Measurements from ENCODE around the gene PGM2.
A peak's percentile ranks its signal among the peaks of the same experiment; 100 is the strongest.

The PGM2 gene

GRCh38 chr4:37889849-37890800, 63.6 kb downstream of the PGM2 start:
- H3K9ac ChIP-seq (ENCODE audit: low read length) = peak overlapping the region; percentile 66
- H3K4me1 ChIP-seq (ENCODE audit: insufficient read depth, low read length) = peaks cover 61% of the 10 kb centered on the region
- H3K27ac ChIP-seq (ENCODE audit: low read depth, low read length) = peak overlapping the region; percentile 96
- H3K27me3 ChIP-seq (ENCODE audit: control insufficient read depth in 1 of 2, insufficient read depth in 2 of 2, low read length in 2 of 2) = no peaks in the 10 kb centered on the region
- H3K4me3 ChIP-seq (ENCODE audit: low read depth in 1 of 2, low read length in 2 of 2) = peak overlapping the region; percentile 75 to 82
- no peaks in the 10 kb centered on the region for H3K9me3 ChIP-seq (ENCODE audit: low read length)
- H3K36me3 ChIP-seq (ENCODE audit: insufficient read depth, low read length) = no peaks in the 10 kb centered on the region

- H3K9ac ChIP-seq (ENCODE audit: low read length) = peak within 1 kb of the TSS; percentile 66
- peak within 1 kb of the TSS; percentile 75 to 82 for H3K4me3 ChIP-seq (ENCODE audit: low read depth in 1 of 2, low read length in 2 of 2)
- no peaks in the 10 kb centered on the region for H3K36me3 ChIP-seq (ENCODE audit: insufficient read depth, low read length)
- H3K27me3 ChIP-seq (ENCODE audit: control insufficient read depth in 1 of 2, insufficient read depth in 2 of 2, low read length in 2 of 2) = no peaks in the 10 kb centered on the region
- peak within 1 kb of the TSS; percentile 96 for H3K27ac ChIP-seq (ENCODE audit: low read depth, low read length)
- H3K9me3 ChIP-seq (ENCODE audit: low read length) = no peaks in the 10 kb centered on the region
- peaks cover 59% of the 10 kb centered on the region for H3K4me1 ChIP-seq (ENCODE audit: insufficient read depth, low read length)
Observed at GRCh38 chr4:37890801-37891259, 64.3 kb downstream of the PGM2 start, which contains the start of gene TBC1D1. Gene TBC1D1, plus strand, starts transcription at chr4:37891084. Its CDS starts 11,012 bp downstream, at chr4:37902096.

GRCh38 chr4:37891260-37892159, 65.0 kb downstream of the PGM2 start:
- Histone ChIP-seq H3K27me3 (ENCODE audit: control insufficient read depth in 1 of 2, insufficient read depth in 2 of 2, low read length in 2 of 2) (no peaks in the 10 kb centered on the region), H3K27ac (ENCODE audit: low read depth, low read length) (peak overlapping the region; percentile 96), H3K9me3 (ENCODE audit: low read length) (no peaks in the 10 kb centered on the region), H3K36me3 (ENCODE audit: insufficient read depth, low read length) (no peaks in the 10 kb centered on the region), H3K9ac (ENCODE audit: low read length) (peak overlapping the region; percentile 62), H3K4me3 (ENCODE audit: low read depth in 1 of 2, low read length in 2 of 2) (peak overlapping the region; percentile 75 to 82), H3K4me1 (ENCODE audit: insufficient read depth, low read length) (peaks cover 61% of the 10 kb centered on the region)

GRCh38 chr4:37892641-37893040, 66.2 kb downstream of the PGM2 start:
- Histone ChIP-seq H3K4me3 (ENCODE audit: low read depth in 1 of 2, low read length in 2 of 2) (peak overlapping the region; percentile 75 to 82), H3K27me3 (ENCODE audit: control insufficient read depth in 1 of 2, insufficient read depth in 2 of 2, low read length in 2 of 2) (no peaks in the 10 kb centered on the region)

GRCh38 chr4:37893164-37893563, 66.7 kb downstream of the PGM2 start:
- H3K4me1 ChIP-seq (ENCODE audit: insufficient read depth, low read length) = peaks cover 60% of the 10 kb centered on the region
- H3K27ac ChIP-seq (ENCODE audit: low read depth, low read length) = peak overlapping the region; percentile 70

More at GRCh38 chr4:37892641-37893040, 66.2 kb downstream of the PGM2 start:
- peaks cover 65% of the 10 kb centered on the region for H3K4me1 ChIP-seq (ENCODE audit: insufficient read depth, low read length)
- H3K9me3 ChIP-seq (ENCODE audit: low read length) = no peaks in the 10 kb centered on the region
- H3K36me3 ChIP-seq (ENCODE audit: insufficient read depth, low read length) = no peaks in the 10 kb centered on the region
- H3K27ac ChIP-seq (ENCODE audit: low read depth, low read length) = peak overlapping the region; percentile 70
- H3K9ac ChIP-seq (ENCODE audit: low read length) = no peak overlapping the region

GRCh38 chr4:37895271-37895670, 68.8 kb downstream of the PGM2 start:
- Histone ChIP-seq H3K4me1 (ENCODE audit: insufficient read depth, low read length) (peaks cover 42% of the 10 kb centered on the region), H3K27me3 (ENCODE audit: control insufficient read depth in 1 of 2, insufficient read depth in 2 of 2, low read length in 2 of 2) (no peaks in the 10 kb centered on the region), H3K27ac (ENCODE audit: low read depth, low read length) (no peak overlapping the region), H3K36me3 (ENCODE audit: insufficient read depth, low read length) (no peaks in the 10 kb centered on the region), H3K9ac (ENCODE audit: low read length) (no peak overlapping the region), H3K9me3 (ENCODE audit: low read length) (no peaks in the 10 kb centered on the region), H3K4me3 (ENCODE audit: low read depth in 1 of 2, low read length in 2 of 2) (no peak overlapping the region)

More at GRCh38 chr4:37893164-37893563, 66.7 kb downstream of the PGM2 start:
- H3K9ac ChIP-seq (ENCODE audit: low read length) = no peak overlapping the region
- no peaks in the 10 kb centered on the region for H3K36me3 ChIP-seq (ENCODE audit: insufficient read depth, low read length)
- no peaks in the 10 kb centered on the region for H3K9me3 ChIP-seq (ENCODE audit: low read length)
- peak overlapping the region; percentile 75 to 82 for H3K4me3 ChIP-seq (ENCODE audit: low read depth in 1 of 2, low read length in 2 of 2)
- H3K27me3 ChIP-seq (ENCODE audit: control insufficient read depth in 1 of 2, insufficient read depth in 2 of 2, low read length in 2 of 2) = no peaks in the 10 kb centered on the region

GRCh38 chr4:37896206-37896860, 69.8 kb downstream of the PGM2 start:
- no peaks in the 10 kb centered on the region for H3K27me3 ChIP-seq (ENCODE audit: control insufficient read depth in 1 of 2, insufficient read depth in 2 of 2, low read length in 2 of 2)
- H3K36me3 ChIP-seq (ENCODE audit: insufficient read depth, low read length) = no peaks in the 10 kb centered on the region
- no peak overlapping the region for H3K4me3 ChIP-seq (ENCODE audit: low read depth in 1 of 2, low read length in 2 of 2)
- no peak overlapping the region for H3K27ac ChIP-seq (ENCODE audit: low read depth, low read length)
- H3K9me3 ChIP-seq (ENCODE audit: low read length) = no peaks in the 10 kb centered on the region
- H3K4me1 ChIP-seq (ENCODE audit: insufficient read depth, low read length) = peaks cover 42% of the 10 kb centered on the region
- H3K9ac ChIP-seq (ENCODE audit: low read length) = no peak overlapping the region

- peak overlapping the region in 1 of 2 donors; percentile 30 for H3K4me3 ChIP-seq (ENCODE audit: low read depth in 1 of 2, low read length in 2 of 2)
- peaks cover 39% of the 10 kb centered on the region for H3K4me1 ChIP-seq (ENCODE audit: insufficient read depth, low read length)
- no peak overlapping the region for H3K9ac ChIP-seq (ENCODE audit: low read length)
- no peaks in the 10 kb centered on the region for H3K9me3 ChIP-seq (ENCODE audit: low read length)
- no peak overlapping the region for H3K27ac ChIP-seq (ENCODE audit: low read depth, low read length)
- H3K27me3 ChIP-seq (ENCODE audit: control insufficient read depth in 1 of 2, insufficient read depth in 2 of 2, low read length in 2 of 2) = no peaks in the 10 kb centered on the region
- no peaks in the 10 kb centered on the region for H3K36me3 ChIP-seq (ENCODE audit: insufficient read depth, low read length)
Observed at GRCh38 chr4:37902212-37902611, 75.7 kb downstream of the PGM2 start.

- H3K27me3 ChIP-seq (ENCODE audit: control insufficient read depth in 1 of 2, insufficient read depth in 2 of 2, low read length in 2 of 2) = no peaks in the 10 kb centered on the region
- no peaks in the 10 kb centered on the region for H3K9me3 ChIP-seq (ENCODE audit: low read length)
Observed at GRCh38 chr4:37902738-37903693, 76.5 kb downstream of the PGM2 start.

GRCh38 chr4:37903901-37904300, 77.4 kb downstream of the PGM2 start:
- Histone ChIP-seq H3K4me3 (ENCODE audit: low read depth in 1 of 2, low read length in 2 of 2) (no peak overlapping the region), H3K27me3 (ENCODE audit: control insufficient read depth in 1 of 2, insufficient read depth in 2 of 2, low read length in 2 of 2) (no peaks in the 10 kb centered on the region), H3K9ac (ENCODE audit: low read length) (no peak overlapping the region), H3K9me3 (ENCODE audit: low read length) (no peaks in the 10 kb centered on the region), H3K4me1 (ENCODE audit: insufficient read depth, low read length) (peaks cover 48% of the 10 kb centered on the region), H3K36me3 (ENCODE audit: insufficient read depth, low read length) (no peaks in the 10 kb centered on the region), H3K27ac (ENCODE audit: low read depth, low read length) (no peak overlapping the region)

More at GRCh38 chr4:37902738-37903693, 76.5 kb downstream of the PGM2 start:
- H3K9ac ChIP-seq (ENCODE audit: low read length) = no peak overlapping the region
- H3K4me3 ChIP-seq (ENCODE audit: low read depth in 1 of 2, low read length in 2 of 2) = no peak overlapping the region
- no peak overlapping the region for H3K27ac ChIP-seq (ENCODE audit: low read depth, low read length)
- peaks cover 39% of the 10 kb centered on the region for H3K4me1 ChIP-seq (ENCODE audit: insufficient read depth, low read length)
- H3K36me3 ChIP-seq (ENCODE audit: insufficient read depth, low read length) = no peaks in the 10 kb centered on the region

Data from muscle layer of colon (tissue), 2 donors.